ENCODE measurements around the gene SPINT3.

SPINT3 gene

GRCh38 chr20:45515147-45515913 is at the start of gene SPINT3:
Gene SPINT3, minus strand, starts transcription at chr20:45515622. Its CDS starts 14 bp downstream, at chr20:45515608.
- no peak for DNase-seq (ENCODE audit: low read depth)

- DNase-seq (ENCODE audit: low read depth): no peak
These were observed 49.4 kb upstream of the SPINT3 start for GRCh38 chr20:45564760-45565276.

DNA sequence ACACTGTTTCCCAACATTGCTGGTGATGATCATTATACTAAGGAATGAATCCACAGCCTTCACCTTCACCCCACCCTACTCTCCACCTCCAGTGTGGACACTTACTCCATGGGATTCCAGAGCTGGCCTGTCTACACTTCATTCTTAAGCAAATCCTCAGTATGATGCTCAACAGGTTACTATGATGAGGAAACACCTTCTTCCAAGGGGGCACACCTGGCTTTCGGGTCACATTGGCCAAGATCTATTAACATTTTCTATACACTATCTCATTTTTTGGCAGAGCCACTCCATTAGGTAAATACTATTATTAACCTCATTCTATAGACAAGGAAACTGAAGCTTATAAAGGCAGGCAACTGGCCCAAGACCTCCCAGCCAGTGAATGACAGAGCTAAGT is 39.8 kb upstream of the SPINT3 start:
- DNase-seq (ENCODE audit: low read depth): no peak

- no peak for DNase-seq (ENCODE audit: low read depth)
These were observed 37.0 kb upstream of the SPINT3 start for GRCh38 chr20:45552456-45552855.

DNA sequence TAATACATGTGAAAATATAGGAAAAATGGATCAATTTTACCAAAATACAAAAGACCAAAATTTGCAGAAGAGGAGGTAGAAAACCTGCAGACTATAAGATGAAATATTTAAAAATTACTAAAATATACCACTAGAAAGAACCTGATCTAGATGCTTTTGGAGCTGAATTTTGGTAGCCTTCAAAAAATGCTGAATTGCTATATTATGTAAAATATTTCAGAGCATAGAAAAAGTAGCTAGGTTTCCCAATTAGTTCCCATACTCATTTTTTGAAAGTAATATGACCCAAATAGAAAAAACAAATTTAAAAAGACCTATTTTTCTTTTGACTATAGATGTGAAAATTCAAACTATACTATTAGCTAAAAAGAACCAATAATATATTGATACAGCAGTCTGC is 35.3 kb upstream of the SPINT3 start:
- DNase-seq (ENCODE audit: low read depth): no peak

DNA sequence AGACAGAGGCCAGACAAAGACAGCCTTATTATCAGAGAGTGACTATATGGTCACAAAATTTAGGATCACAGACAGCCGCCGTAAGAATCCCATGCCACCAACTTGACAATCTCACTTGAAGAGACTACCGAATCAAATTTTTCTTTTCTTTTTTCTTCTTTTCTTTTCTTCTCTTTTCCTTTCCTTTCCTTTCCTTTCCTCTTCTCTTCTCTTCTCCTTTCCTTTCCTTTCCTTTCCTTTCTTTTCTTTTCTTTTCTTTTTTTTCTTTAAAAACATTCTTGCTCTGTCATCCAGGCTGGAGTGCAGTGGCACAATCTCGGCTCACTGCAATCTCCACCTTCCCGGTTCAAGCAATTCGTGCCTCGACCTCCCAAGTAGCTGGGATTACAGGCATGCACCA is 33.0 kb upstream of the SPINT3 start:
- no peak for DNase-seq (ENCODE audit: low read depth)

- no peak for DNase-seq (ENCODE audit: low read depth)
These were observed 31.9 kb upstream of the SPINT3 start, which contains the start of gene EPPIN for GRCh38 chr20:45547206-45547770. Gene EPPIN, minus strand, starts transcription at chr20:45547401. Its CDS starts 44 bp downstream, at chr20:45547357.

DNA sequence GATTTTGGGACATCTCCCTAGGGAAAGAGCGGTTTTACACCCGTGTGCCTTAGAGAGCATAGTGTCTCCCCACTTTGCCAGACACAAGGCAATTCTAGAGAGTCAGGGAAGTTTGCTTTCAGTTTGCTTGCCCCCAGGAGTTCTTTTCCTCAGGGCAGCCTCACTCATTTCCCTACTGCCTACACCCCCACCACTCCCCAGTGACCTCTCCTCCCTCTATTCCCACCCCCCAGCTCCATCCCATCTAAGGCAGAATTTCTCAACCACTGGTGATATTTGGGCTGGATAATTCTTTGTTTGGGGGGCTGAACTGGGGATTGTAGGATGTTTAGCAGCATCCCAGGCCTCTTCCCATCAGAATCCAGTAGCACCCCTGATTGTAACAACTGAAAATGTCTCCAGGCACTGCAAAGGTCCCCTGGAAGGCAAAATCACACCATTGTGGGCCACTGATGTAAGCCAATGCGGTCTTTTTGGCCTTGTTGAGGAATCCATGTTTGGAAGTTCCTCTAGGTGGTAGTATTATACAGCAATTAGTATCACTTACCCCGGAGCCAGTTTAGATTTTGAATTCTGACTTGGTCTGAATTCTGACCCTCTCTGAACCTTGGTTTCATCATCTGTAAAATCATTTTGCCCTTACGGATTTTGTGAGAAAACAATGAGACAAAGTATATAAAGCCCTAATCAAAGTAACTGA is 30.5 kb upstream of the SPINT3 start:
- no peak for DNase-seq (ENCODE audit: low read depth)

DNA sequence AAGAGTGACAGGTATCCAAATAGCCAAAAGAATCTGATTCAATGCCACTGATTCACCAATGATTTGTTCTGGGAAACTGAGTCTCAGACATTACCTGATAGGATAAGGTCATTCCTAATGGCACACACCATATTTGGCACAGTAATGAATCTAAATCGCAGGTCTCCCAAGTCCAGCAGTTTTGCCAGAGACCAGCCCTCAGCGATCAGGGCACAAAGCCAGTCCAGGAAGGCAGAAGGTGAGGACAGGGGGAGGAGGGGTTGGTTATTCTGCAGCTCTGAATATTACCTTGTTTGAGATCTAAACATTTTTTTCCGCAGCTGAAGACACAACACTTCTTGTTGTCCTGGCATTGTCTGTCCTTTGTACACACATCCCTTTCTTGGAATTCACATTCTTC is 29.9 kb upstream of the SPINT3 start:
- no peak for DNase-seq (ENCODE audit: low read depth)

DNA sequence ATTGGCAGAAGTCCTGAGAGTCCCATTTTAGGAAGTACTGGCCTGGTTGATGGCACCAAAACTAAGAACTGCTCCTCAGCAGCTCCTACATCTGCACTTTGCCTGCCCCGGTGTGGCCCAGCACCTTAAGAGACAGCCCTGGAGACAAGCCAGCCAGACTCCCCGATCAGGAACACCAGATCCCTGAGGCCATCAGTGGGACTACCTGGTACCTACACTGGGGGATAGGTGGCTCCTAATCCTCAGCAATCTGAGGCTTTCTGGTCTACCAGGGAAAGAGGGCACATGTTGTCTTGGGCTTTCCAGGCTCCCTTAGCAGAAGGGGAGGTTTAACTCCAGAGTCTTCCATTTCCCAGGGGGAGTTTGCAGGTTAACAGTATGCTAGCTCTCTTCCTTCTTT is 24.0 kb upstream of the SPINT3 start, which contains the start of gene WFDC6:
Gene WFDC6, minus strand, starts transcription at position 101 of the 400 bp plus-strand sequence. Its CDS starts 75 bp downstream, at position 26.
- no peak for DNase-seq (ENCODE audit: low read depth)

GRCh38 chr20:45538209-45538799 is 22.9 kb upstream of the SPINT3 start:
- DNase-seq (ENCODE audit: low read depth): no peak

- no peak for DNase-seq (ENCODE audit: low read depth)
These were observed 11.9 kb upstream of the SPINT3 start for GRCh38 chr20:45527294-45527693.

DNA sequence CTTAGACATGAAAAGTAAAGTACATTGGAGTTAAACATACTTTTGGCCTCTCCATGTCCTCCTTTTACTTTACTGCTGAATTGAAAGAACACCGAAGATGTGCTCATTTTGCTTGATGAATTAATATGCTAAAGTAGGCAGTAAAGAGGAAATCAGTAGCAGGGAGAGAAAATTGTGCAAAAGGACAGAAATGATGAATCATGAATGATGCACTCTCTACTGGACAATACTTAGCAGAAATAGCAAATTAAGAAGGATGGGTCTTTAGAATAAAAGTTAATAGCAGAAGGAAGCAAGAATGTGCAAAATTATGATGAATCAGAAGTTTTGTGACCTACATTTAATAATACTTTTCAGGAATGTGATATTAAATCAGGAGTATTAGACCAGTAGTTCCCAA is 8.4 kb upstream of the SPINT3 start:
- no peak for DNase-seq (ENCODE audit: low read depth)

DNA sequence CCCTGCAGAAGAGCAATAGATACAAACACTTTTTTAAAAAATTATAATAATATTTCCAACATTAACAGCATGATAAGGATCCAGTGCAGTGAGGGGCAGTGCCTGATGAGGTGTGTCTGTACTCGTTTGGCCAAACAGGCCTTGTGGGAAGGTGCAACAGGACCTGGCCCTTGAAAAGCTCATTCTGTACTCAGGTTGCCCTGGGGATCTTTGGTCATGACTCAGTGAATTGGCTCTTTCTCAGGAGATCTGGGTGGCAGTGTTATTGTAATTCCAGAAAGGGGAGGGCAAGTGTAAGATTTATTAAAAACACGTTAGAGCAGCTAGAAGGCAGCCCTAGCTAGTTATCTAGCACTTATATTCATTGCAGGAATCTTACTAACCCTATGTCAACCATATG is 2.9 kb upstream of the SPINT3 start:
- no peak for DNase-seq (ENCODE audit: low read depth)

DNA sequence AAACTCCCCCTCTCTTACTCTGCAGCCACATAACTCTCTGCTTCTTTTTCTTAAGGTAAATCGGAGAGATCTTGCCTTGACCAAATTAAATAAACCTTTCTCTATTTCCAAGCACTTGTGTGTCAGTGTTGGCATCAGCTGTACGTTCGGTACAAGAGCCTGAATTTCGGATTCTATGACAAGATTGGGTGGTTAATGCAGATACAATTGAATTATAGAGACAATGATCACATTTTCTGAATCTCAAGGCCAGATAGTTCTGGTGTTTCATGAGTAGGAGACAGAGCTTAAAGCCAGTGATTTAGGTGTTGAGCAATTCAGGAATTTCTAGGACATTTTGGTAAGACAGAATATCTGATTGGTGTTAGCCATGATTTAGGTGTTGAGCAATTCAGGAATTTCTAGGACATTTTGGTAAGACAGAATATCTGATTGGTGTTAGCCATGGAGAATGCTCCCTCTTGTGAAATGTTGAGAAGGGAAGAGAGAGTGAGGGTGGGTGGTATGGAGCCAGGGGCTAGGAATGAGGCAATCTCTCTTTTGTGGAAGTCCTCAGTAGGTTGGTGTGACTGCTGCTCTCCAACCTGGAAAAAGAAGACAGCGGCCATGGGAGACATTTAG is 5.1 kb downstream of the SPINT3 start:
- no peak for DNase-seq (ENCODE audit: low read depth)

DNA sequence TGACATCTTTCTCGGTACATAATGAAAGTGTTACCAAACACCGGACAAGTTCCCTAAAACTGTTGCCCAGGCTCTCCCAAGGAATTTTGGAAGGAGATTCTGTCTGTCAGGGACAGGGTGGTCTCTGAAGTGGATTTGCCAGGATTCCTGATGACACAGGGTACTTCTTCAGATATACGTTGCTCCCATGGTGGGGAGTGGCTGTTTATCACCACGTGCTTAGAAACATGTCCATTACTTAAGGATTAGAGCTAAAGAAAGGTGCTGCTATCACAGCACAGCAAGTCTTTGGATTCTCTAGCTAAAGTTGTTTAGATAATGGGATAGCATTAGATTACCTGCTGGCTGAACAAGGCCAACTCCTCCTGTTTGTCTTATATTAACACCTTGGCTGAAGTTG is 6.3 kb downstream of the SPINT3 start:
- DNase-seq (ENCODE audit: low read depth): no peak

DNA sequence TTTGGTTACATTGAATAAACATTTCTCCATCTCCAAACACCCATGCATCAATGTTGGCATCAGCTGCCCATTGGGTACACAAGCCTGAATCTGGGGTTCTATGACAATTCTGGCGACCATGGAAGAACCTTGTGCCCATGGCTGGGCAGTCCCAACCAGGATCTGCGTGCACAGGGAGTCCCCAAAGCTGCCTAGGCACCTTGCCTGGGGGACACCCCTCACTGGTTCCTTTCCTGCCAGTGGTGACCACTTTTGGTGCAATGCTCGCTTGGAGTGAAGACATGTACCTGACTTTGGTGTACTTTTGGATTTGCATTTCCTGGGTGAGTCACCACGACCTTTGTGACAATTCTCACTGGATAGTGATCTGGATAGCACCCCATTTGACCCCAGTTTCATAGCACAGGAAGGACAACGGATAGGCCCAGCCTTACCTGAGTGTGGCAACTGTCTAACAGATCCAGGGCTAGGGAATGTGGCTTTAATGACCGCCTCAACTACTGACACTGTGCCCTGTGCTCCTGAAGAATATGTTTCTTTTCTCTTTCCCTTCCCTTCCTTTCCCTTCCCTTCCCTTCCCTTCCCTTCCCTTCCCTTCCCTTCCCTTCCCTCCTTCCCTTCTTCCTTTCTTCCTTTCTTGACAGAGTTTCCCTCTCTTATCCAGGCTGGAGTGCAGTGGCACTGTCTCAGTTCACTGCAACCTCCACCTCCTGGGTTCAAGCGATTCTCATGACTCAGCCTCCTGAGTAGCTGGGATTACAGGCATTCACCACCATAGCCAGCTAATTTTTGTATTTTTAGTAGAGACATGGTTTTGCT is 7.1 kb downstream of the SPINT3 start:
- DNase-seq (ENCODE audit: low read depth): no peak

- no peak for DNase-seq (ENCODE audit: low read depth)
These were observed 8.2 kb downstream of the SPINT3 start for GRCh38 chr20:45507011-45507820.

DNA sequence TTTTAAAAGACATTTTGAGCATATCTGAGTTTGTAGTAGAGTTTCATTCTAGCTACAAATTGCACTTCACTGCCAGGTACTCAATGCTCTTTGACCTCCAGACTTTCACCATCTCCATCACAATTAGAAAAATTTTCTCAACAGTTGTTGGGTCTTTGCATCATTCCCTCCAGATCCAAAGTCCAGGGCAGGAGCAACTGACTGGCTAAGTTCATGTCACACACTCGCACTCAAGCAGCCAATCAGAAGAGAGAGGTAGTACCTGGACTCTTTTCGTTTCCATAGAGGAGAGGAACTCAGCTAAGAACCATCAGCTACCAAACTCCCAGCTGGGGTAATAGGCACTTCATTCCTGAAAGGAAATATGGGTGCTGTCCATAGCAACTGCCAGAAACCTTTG is 9.0 kb downstream of the SPINT3 start:
- no peak for DNase-seq (ENCODE audit: low read depth)

- no peak for DNase-seq (ENCODE audit: low read depth)
These were observed 12.0 kb downstream of the SPINT3 start for GRCh38 chr20:45503403-45503802.

Data from stimulated activated CD8-positive, alpha-beta memory T cell treated with anti-CD3 and anti-CD28 coated beads, Interleukin-12 subunit alpha, Interleukin-12 subunit beta, amount 100 ng/mL, for 1 hour (primary cell).